GM18499 (cell line): ENCODE measurements around the gene CDH22.

Experiments
- ATAC-seq: cut with Tn5 transposase; IDR thresholded peaks from one replicate; pipeline ENCODE4 v1.9.1; 2021; ENCODE audit warnings: moderate number of reproducible peaks; ENCODE audit not compliant: insufficient read depth, unreplicated experiment

CDH22 gene

GRCh38 chr20:46308258-46309157, at the start of gene CDH22:
CDH22 (minus strand) TSS chr20:46308498; CDS start chr20:46251294, 57,204 bp downstream.
- ATAC-seq = no peak

- no peak for ATAC-seq
Observed at GRCh38 chr20:46357030-46357514, 48.8 kb upstream of the CDH22 start.

GRCh38 chr20:46356195-46357029, 48.1 kb upstream of the CDH22 start:
- ATAC-seq = no peak

- no peak for ATAC-seq
Observed at GRCh38 chr20:46355778-46356177, 47.5 kb upstream of the CDH22 start.

- ATAC-seq = no peak
Observed at GRCh38 chr20:46354920-46355654, 46.8 kb upstream of the CDH22 start.

- ATAC-seq = no peak
Observed at GRCh38 chr20:46354207-46354555, 45.9 kb upstream of the CDH22 start.

- ATAC-seq = no peak
Observed at GRCh38 chr20:46353500-46354206, 45.4 kb upstream of the CDH22 start.

GRCh38 chr20:46352370-46352938, 44.2 kb upstream of the CDH22 start:
- ATAC-seq = no peak

- no peak for ATAC-seq
Observed at GRCh38 chr20:46351357-46352058, 43.2 kb upstream of the CDH22 start.

- ATAC-seq = no peak
Observed at GRCh38 chr20:46350986-46351267, 42.6 kb upstream of the CDH22 start.

GRCh38 chr20:46350201-46350985, 42.1 kb upstream of the CDH22 start:
- no peak for ATAC-seq

- no peak for ATAC-seq
Observed at GRCh38 chr20:46349742-46350056, 41.4 kb upstream of the CDH22 start.

GRCh38 chr20:46349035-46349741, 40.9 kb upstream of the CDH22 start:
- no peak for ATAC-seq

- ATAC-seq = no peak
Observed at GRCh38 chr20:46347841-46348803, 39.8 kb upstream of the CDH22 start.

GRCh38 chr20:46346770-46347169, 38.5 kb upstream of the CDH22 start:
- no peak for ATAC-seq

- no peak for ATAC-seq
Observed at GRCh38 chr20:46344488-46345162, 36.3 kb upstream of the CDH22 start.
